B cell (primary cell): ENCODE measurements around the gene INTS12.

Experiments
- CTCF ChIP-seq: fragments of 200-600 bp; IDR thresholded peaks from one replicate; pipeline ENCODE4 v1.8.0; 2022; ENCODE audit warnings: antibody characterized with exemption, mild to moderate bottlenecking
- EZH2 ChIP-seq: IDR thresholded peaks from 2 replicates; pipeline ENCODE4 v1.6.1; 2012; ENCODE audit warnings: borderline replicate concordance, low read depth, mild to moderate bottlenecking, moderate library complexity, low read length; ENCODE audit not compliant: insufficient read depth, poor library complexity, severe bottlenecking

- TF ChIP-seq EZH2 (no peak), CTCF (no peak)
Measured at GRCh38 chr4:105753361-105753760, 44.9 kb upstream of the INTS12 start.
